Activated CD4-positive, CD25-positive, alpha-beta regulatory T cell treated with anti-CD3 and anti-CD28 coated beads, Interleukin-2, amount 50 U/mL, for 24 hours (primary cell): ENCODE results near the gene FBXW8.

Experiments used
- ATAC-seq, 2 donors: fragments of 150-1000 bp; cut with Tn5 transposase; one replicate each; pipeline ENCODE4 v1.10.0; 2021; ENCODE audit warnings: mild to moderate bottlenecking in 1 of 2, moderate library complexity in 1 of 2

Gene FBXW8

GRCh38 chr12:116926283-116927243 lies 15.8 kb downstream of the FBXW8 start:
- no peak for ATAC-seq

DNA sequence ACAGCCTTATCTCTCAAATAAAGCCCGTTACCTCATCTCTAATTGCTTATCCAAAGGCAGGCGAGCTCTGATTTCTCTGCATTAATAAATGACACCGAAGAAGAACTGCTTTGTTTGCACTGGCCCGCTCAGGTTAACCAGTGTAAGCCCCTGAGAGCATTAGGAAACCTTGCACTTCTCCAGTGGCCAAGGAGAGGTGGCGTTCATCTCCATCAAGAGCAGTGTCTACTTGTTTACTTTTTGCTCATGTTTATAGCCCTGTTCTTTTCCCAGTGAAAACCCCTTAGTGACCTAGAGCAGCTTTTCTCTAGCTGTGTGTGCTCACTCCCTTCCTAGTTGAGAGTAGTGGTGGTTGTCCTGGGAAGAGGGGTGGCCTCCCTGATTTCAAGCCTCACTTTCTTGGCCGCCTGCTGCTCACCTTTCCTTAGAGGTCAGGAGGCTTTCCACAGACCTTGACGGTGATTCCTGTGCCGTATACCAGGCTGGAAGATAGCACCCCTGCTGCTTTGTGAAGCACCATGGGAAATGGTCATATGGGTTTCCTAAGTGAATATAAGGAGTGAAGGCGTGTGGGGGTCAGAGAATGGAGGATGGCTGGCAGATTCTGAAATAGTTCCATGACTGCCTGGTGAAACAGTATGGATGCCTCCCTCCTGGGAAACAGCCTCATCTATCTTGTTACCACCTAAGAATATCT lies 16.6 kb downstream of the FBXW8 start:
- ATAC-seq = no peak

DNA sequence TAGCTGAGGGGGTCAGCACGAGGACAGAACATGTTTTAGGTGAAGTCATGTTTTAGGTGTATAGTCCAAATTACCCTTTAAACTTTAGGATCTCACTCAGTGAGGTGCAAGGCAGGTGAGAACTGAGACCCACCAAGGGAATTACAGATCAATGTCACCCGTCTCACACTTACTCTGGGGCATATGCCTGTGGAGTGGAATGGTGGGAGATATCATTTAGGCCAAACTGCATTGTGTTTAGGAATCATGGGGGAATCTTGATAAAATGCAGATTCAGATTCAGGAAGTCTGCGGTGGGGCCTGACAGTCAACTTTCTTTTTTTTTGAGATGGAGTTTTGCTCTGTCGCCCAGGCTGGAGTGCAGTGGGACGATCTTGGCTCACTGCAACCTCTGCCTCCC lies 17.8 kb downstream of the FBXW8 start:
- no peak for ATAC-seq

DNA sequence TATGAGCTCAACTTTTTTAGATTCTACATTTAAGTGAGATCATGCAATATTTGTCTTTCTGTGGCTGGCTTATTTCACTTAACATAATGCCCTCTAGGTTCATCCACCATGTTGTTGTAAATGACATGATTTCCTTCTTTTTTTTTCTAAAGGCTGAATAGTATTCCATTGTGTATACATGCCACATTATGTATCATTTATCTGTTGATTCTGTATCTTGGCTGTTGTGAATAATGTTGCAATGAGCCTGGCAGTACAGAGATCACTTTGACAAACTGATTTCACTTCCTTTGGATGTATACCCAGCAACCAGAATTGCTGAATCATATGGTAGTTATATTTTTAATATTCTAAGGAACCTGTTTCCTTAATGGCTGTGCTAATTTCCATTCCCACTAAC lies 19.1 kb downstream of the FBXW8 start:
- ATAC-seq = no peak

DNA sequence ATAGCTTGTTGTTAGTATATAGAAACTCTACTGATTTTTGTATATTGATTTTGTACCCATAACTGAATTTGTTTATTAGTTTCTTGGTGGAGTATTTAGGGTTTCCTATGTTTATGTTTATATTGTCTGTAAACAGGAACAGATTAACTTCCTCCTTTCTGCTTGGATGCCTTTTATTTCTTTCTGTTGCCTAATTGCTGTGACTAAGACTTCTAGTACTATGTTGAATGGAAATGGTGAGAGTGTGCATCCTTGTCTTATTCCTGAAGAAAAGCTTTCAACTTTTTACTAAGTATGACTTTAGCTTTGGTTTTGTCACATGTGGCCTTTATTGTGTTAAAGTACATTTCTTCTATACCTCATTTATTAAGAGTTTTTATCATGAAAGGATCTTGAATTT lies 20.9 kb downstream of the FBXW8 start:
- no peak for ATAC-seq

- ATAC-seq = no peak
These were observed 22.3 kb downstream of the FBXW8 start for GRCh38 chr12:116933091-116933490.

GRCh38 chr12:116933512-116934246 lies 22.9 kb downstream of the FBXW8 start:
- ATAC-seq = no peak

GRCh38 chr12:116934908-116935705 lies 24.4 kb downstream of the FBXW8 start:
- ATAC-seq = no peak

DNA sequence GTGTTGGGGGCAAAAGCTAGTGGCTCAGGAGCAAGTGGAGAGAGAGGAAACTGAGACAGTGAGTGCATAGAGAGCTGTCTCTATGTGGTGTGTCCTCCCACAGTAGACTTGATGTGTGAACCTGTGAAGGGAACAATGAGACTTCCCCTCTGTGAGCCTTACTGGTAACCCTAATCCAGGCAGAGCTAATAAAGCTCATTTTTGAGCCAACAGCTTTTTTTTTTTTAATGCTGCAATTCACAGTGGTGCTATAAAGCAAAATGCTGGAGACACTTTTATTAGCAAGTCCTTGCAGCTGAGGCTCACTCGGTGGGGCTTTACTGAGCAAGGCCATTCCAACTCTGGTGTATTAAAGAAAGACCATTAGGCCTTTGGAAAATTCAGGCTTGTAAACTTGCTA lies 26.9 kb downstream of the FBXW8 start:
- ATAC-seq = no peak

GRCh38 chr12:116939734-116940133 lies 29.0 kb downstream of the FBXW8 start:
- no peak for ATAC-seq

GRCh38 chr12:116941188-116941587 lies 30.4 kb downstream of the FBXW8 start:
- ATAC-seq = no peak

DNA sequence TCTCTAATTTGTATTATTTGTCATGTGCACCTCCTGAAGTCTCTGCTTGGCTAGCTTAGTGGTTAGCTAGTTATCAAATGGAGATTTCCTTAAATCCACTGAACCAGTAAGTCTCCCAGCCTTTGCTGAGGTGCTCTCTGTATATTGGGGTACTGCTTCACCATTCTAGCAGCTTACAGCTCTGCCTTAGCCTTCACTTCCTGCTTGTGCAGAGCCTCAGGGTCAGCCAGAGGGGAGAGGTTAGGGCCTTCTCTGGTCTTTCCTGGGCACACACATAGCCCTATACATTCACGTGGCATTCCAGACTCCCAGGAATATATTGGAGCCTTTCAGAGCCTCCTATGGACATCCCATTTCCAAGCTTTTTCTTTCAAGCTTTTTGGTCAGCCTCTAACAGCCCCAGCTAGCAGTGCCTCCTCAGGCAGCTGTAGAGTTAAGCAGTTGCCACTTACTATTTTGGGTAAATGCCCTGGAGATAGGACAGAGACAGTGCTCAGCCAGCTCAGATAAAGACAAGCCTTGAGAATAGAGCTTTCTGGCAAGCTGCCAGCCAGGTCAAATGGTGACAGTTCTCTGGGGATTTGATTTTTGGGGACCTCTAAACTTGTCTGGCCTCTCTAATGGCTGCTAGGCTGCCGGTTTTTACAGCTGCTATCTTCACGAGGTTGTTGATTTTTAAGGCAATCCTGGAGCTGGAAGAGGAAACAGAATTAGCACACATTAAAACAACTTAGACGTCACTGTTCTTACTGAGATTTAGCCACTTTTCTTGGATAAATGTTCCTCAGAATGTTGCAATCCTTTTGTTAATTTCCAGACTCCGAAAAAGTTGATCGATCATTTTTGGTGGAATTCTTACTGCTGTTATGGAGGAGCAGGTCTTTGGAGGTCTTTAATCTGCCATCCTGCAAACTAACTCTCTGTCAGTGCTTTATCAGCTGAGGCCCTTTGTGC lies 32.9 kb downstream of the FBXW8 start:
- no peak for ATAC-seq

DNA sequence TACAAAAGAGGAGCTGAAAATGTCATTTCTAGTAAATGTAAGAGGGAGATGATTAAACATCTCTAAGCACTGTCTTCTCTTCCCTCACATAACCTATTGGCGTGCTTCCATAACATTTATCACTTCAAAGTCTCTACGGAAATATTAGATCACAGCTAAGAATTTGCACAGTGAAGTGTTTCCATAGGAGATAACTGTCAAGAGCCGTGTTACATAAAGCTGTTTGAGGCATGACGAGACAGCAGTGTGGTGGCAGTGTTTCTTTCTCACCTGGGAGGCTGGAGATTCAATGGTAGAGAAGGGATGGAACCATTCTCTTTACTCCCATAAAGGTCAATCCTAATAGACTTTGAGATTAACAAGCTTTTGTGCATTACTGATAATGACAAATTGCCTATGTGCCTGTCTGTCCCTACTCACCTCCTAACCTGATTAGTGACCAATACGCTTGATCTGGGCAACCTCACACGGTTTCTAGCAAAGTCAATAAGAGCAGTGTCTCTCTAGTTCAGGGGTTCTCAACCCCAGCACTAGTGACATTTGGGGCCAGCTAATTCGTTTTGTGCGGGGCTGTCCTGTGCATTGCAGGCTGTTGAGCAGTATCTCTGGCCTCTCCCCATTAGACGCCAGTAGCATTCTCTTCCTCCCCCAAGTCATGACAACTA lies 35.3 kb downstream of the FBXW8 start:
- ATAC-seq = no peak

DNA sequence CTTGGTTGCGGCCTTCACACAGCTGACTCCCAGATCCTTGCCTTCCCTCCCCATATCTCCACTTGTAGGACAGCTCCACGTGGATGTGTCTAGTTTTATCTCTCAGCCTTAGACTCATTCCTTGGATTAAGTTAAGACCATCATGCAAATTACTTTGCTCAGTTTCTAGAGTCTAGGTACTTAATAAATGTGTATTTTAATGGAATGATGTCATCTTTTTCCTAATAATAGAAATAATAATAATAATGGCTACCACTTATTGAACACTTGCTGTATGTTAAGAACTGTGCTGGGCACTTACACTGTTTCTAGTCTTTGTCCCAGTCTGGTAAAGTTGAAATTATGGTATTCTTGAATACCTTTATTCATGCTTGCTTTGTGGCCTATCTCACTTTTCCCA lies 37.5 kb downstream of the FBXW8 start:
- no peak for ATAC-seq

- ATAC-seq = no peak
These were observed 40.0 kb downstream of the FBXW8 start for GRCh38 chr12:116950628-116951325.

DNA sequence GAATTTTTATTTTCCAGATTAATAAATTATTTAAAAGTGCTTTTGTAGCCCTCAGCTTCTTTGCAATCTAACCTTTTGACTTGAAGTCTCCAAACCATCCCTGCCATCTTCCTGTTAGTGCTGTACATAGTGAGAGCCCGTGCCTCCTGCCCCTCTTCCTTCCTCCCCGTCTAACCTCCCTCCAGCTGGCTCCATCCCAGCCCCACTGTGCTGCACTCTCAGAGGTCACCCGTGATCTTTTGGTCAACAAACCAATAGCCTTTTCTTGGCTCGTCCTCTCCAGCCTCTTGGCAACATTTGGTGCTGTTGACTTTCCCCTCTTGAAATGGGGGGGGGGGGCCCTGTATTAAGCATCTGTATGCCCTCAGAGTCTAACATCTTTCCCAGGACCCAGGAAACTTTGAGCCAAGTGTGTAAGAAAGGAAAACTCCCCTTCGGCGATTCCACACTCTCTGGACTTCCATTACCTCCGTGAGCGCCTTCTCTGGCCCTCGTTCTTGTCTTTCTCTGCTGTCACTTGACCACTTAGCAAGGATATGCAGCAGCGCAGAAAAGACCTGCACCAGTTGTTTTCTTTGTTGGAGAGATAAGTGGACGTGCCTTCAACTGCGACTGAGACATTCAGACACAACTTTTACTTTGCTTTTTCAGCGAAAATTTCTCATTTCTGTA lies 44.1 kb downstream of the FBXW8 start:
- no peak for ATAC-seq

- ATAC-seq = no peak
These were observed 44.8 kb downstream of the FBXW8 start for GRCh38 chr12:116955382-116956021.

GRCh38 chr12:116958402-116959197 lies 47.9 kb downstream of the FBXW8 start:
- no peak for ATAC-seq
